Neural crest cell (in vitro differentiated cells): ENCODE measurements around the gene RACGAP1. TPM values are rescaled to one million over a fixed set of nuclear protein-coding genes. Genes with fewer than 3 reads are reported as not detected.
A peak's percentile ranks its signal among the peaks of the same experiment; 100 is the strongest.
"Not testable (repeated sequence)": the region's sequence is repeated elsewhere in the genome, so short reads cannot be mapped to it uniquely, and the experiment has no call there.

Source experiments
- DNase-seq: peaks from one replicate; pipeline ENCODE4 v3.0.0; 2021; ENCODE audit warnings: low read depth, mixed read lengths, low spot score
- H3K27ac Mint-ChIP-seq: one replicate; pipeline ENCODE4 v1.8.0; 2021; ENCODE audit warnings: mild to moderate bottlenecking, mixed read lengths; ENCODE audit not compliant: unreplicated experiment
- H3K27me3 Mint-ChIP-seq: 2 replicates; pipeline ENCODE4 v1.8.0; 2021; ENCODE audit warnings: low read depth, mild to moderate bottlenecking, mixed read lengths
- H3K36me3 Mint-ChIP-seq: 2 replicates; pipeline ENCODE4 v1.8.0; 2021; ENCODE audit warnings: low read depth, mild to moderate bottlenecking, mixed read lengths
- H3K4me1 Mint-ChIP-seq: 2 replicates; pipeline ENCODE4 v1.8.0; 2021; ENCODE audit warnings: mixed read lengths
- H3K4me3 Mint-ChIP-seq: one replicate; pipeline ENCODE4 v1.8.0; 2021; ENCODE audit warnings: mild to moderate bottlenecking, mixed read lengths
- H3K9me3 Mint-ChIP-seq: 2 replicates; pipeline ENCODE4 v1.8.0; 2021; ENCODE audit warnings: mixed read lengths
- total RNA-seq: library from RNA; stranded (reverse); gene quantifications from 2 replicates; pipeline ENCODE4 v1.2.1, GENCODE V29; 2021
- TF ChIP-seq, protein P1 (sequence below): fragments of 200-600 bp; sonication (generic); conservative IDR thresholded peaks from 2 replicates; pipeline ENCODE4 v1.5.0; 2021; ENCODE audit warnings: antibody characterized with exemption, mild to moderate bottlenecking

The RACGAP1 gene
- total RNA-seq, 1 donor from 2014 or later, result 104 TPM

DNA sequence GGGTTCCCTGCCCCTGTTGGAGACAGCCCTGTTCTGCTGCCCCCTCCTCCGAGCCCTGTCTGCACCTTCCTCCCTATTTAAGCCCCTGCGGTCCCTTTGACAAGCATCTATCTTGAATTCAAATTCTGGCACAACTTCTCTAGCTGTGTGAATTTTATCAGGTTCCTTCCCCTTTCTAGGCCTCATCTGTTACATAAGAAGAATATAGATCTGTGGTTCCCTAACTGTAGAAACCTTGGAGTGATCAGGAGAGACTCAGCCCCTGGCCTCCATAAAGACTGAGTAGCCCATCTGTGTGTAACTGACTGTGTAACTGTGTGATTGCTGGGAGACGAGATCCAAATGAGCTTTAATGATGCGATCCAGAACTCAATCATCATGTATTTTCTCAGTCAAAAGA lies 13.0 kb upstream of the RACGAP1 start:
- H3K4me1 Mint-ChIP-seq, result peaks cover 10% of the 10 kb centered on the region
- H3K4me3 Mint-ChIP-seq, result no peak overlapping the region
- H3K9me3 Mint-ChIP-seq, result no peaks in the 10 kb centered on the region
- H3K27ac Mint-ChIP-seq, result no peak overlapping the region
- H3K27me3 Mint-ChIP-seq, result no peaks in the 10 kb centered on the region
- no peaks in the 10 kb centered on the region for H3K36me3 Mint-ChIP-seq
- no peak for DNase-seq
- TF ChIP-seq, protein P1, sequence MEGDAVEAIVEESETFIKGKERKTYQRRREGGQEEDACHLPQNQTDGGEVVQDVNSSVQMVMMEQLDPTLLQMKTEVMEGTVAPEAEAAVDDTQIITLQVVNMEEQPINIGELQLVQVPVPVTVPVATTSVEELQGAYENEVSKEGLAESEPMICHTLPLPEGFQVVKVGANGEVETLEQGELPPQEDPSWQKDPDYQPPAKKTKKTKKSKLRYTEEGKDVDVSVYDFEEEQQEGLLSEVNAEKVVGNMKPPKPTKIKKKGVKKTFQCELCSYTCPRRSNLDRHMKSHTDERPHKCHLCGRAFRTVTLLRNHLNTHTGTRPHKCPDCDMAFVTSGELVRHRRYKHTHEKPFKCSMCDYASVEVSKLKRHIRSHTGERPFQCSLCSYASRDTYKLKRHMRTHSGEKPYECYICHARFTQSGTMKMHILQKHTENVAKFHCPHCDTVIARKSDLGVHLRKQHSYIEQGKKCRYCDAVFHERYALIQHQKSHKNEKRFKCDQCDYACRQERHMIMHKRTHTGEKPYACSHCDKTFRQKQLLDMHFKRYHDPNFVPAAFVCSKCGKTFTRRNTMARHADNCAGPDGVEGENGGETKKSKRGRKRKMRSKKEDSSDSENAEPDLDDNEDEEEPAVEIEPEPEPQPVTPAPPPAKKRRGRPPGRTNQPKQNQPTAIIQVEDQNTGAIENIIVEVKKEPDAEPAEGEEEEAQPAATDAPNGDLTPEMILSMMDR, result no peak

DNA sequence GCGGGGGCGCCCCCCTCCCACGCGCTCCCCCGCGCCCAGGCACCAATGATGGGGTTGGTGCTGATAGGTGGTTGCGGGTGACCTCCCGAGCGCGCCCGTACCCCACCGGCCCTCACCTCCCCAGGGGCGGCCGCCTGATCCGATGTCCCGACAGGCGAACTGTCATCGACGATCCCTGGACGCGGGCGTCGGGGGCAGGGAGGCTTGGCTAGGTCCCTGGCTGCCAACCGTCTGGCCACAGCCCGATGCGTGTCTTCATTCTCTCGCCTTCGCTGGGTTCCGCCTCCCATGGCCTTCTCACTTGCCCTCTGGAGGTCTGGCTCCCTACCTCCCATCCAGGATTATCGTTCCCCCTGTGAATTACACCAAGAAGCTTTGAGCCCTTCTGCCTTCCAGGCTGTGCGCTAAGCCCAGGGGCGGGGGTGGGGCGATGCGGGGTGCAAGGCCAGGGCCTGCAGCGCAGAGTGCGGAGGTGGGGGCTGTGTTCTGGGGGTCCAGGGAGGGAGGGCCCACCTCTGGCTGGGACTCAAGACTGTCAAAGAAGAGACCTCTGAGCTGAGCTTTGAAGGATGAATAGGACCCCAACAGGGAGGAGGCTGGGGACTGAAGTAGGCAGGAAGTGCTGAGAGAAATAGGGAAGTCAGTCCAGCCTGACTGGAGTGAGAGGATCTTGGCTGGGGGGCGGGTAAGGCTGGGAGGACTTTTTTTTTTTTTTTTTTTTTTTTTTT lies 7.7 kb upstream of the RACGAP1 start:
- DNase-seq, result no peak
- no peaks in the 10 kb centered on the region for H3K9me3 Mint-ChIP-seq
- peaks cover 9% of the 10 kb centered on the region for H3K4me1 Mint-ChIP-seq
- H3K27me3 Mint-ChIP-seq, result peaks cover 3% of the 10 kb centered on the region
- no peaks in the 10 kb centered on the region for H3K36me3 Mint-ChIP-seq
- H3K4me3 Mint-ChIP-seq, result peak overlapping the region; percentile 20
- no peak overlapping the region for H3K27ac Mint-ChIP-seq
- TF ChIP-seq, protein P1, result no peak

DNA sequence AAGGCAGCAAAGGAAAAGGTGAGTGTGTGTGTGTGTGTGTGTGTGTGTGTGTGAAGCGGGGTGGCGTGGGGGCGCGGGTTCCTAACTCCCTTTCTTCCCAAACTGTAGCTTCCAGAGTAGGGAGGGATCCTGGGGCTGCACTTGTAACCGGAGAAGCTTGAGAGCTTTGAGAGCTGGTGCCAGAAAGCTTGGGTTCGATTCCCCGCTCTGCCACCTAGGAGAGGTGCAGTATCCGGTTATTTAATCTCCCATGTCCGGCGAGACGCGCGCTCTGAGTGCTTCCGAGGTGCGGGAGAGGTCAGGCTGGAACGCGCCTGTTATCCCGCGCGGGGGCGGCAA lies 7.2 kb upstream of the RACGAP1 start:
- DNase-seq, result no peak
- Mint-ChIP-seq H3K27ac (no peak overlapping the region), H3K36me3 (no peaks in the 10 kb centered on the region), H3K27me3 (peaks cover 3% of the 10 kb centered on the region), H3K4me3 (no peak overlapping the region), H3K9me3 (no peaks in the 10 kb centered on the region), H3K4me1 (peaks cover 9% of the 10 kb centered on the region)
- TF ChIP-seq, protein P1, result no peak

DNA sequence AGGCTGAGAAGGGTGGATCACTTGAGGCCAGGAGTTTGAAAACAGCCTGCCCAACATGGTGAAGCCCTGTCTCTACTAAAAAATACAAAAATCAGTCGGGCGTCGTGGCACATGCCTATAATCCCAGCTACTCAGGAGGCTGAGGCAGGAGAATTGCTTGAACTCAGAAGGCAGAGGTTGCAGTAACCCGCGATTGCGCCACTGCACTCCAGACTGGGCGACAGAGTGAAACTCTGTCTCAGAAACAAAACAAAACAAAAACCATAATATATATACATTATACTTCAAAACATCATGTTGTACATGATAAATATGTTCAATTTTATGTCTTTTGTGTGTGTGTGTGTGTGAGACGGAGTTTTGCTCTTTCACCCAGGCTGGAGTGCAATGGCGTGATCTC lies 5.2 kb upstream of the RACGAP1 start:
- not testable (repeated sequence) for H3K27me3 Mint-ChIP-seq, H3K4me3 Mint-ChIP-seq, H3K9me3 Mint-ChIP-seq, H3K36me3 Mint-ChIP-seq, H3K27ac Mint-ChIP-seq, DNase-seq
- peaks cover 13% of the 10 kb centered on the region for H3K4me1 Mint-ChIP-seq

DNA sequence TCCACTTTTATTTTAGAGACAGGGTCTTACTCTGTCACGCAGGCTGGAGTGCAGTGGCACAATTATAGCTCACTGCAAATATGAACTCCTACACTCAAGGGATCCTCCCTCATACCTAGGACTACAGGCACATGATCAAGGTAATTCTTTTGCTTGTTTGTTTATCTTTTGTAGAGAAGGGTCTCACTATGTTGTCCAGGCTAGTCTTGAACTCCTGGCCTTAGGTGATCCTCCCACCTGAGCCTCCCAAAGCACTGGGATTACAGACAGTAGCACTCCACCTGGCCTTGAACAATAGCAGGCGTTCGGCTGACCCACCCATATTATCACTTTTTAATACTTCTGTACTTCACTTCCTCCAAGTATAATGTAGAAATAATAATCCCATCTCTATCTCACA lies 1.4 kb upstream of the RACGAP1 start:
- H3K27ac Mint-ChIP-seq, result no peak overlapping the region
- H3K36me3 Mint-ChIP-seq, result peaks cover 2% of the 10 kb centered on the region
- H3K27me3 Mint-ChIP-seq, result no peaks in the 10 kb centered on the region
- H3K4me3 Mint-ChIP-seq, result peak overlapping the region; percentile 52
- DNase-seq, result no peak
- H3K9me3 Mint-ChIP-seq, result peaks cover 2% of the 10 kb centered on the region
- peaks cover 26% of the 10 kb centered on the region for H3K4me1 Mint-ChIP-seq
- TF ChIP-seq, protein P1, result no peak

DNA sequence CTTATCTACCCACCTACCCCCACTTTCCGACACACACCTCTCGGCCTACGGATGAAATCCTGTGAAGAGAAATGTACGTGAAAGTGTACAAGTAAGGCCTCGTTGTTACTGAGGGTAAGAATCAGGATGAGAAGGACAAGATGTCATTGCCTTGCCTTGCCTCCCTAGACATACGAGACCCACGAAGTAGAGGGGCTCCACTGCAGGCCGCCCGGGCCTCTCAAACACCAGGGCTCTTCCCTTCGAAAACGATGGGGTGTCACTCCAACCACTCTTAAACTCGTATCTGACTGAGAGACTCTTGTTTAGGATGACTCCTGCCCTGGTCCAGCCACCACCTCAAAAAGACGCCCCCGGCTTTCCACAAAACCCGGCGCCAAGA lies 498 bp downstream of the RACGAP1 start:
- H3K27ac Mint-ChIP-seq, result peak overlapping the region; percentile 99
- peak overlapping the region; percentile 97 for H3K4me3 Mint-ChIP-seq
- peaks cover 2% of the 10 kb centered on the region for H3K9me3 Mint-ChIP-seq
- no peaks in the 10 kb centered on the region for H3K27me3 Mint-ChIP-seq
- peaks cover 39% of the 10 kb centered on the region for H3K4me1 Mint-ChIP-seq
- TF ChIP-seq, protein P1, result no peak
- H3K36me3 Mint-ChIP-seq, result peaks cover 2% of the 10 kb centered on the region
- no peak for DNase-seq
